ENCODE results near the gene AMN1. TPM values are rescaled to one million over a fixed set of nuclear protein-coding genes. Genes with fewer than 3 reads are reported as not detected.

Gene AMN1
- total and polyA plus RNA-seq, 11 donors, result 8.5 to 22.5 (median 16.3) TPM

GRCh38 chr12:31751085-31751484, 22.3 kb upstream of the AMN1 start:
- peak overlapping the region in 1 of 12 donors; percentile 96 for H3K27ac ChIP-seq
- peaks cover 0 to 13% (median 0%) of the 10 kb centered on the region in 12 donors for H3K9me3 ChIP-seq
- DNase-seq, result no peak
- no peaks in the 10 kb centered on the region for H3K27me3 ChIP-seq
- H3K4me1 ChIP-seq, result peaks cover 0 to 65% (median 2%) of the 10 kb centered on the region in 12 donors
- no peak overlapping the region for H3K4me3 ChIP-seq
- no peak for ATAC-seq
- intact Hi-C loops (cut with DNase I), result no loop called here
- TF ChIP-seq POLR2A (IDR thresholded peaks at IDR 0.05), result no peak
- no peak for TF ChIP-seq CTCF (IDR thresholded peaks at IDR 0.05)
- 38 to 85% (median 73%) methylated on average over 2 of the region's 2 CpGs for WGBS, 4 donors
- H3K36me3 ChIP-seq, result no peaks in the 10 kb centered on the region

- Histone ChIP-seq H3K9me3 (peaks cover 0 to 13% (median 0%) of the 10 kb centered on the region in 12 donors), H3K36me3 (no peaks in the 10 kb centered on the region), H3K4me3 (no peak overlapping the region), H3K4me1 (peaks cover 0 to 69% (median 2%) of the 10 kb centered on the region in 12 donors), H3K27ac (peak overlapping the region in 2 of 12 donors; percentile 72 to 96), H3K27me3 (no peaks in the 10 kb centered on the region)
- no peak for DNase-seq
- intact Hi-C loops (cut with DNase I), result no loop called here
- ATAC-seq, result no peak
- TF ChIP-seq POLR2A (IDR thresholded peaks at IDR 0.05) (no peak), CTCF (IDR thresholded peaks at IDR 0.05) (no peak)
- 24 to 57% (median 45%) methylated on average over 2 of the region's 2 CpGs for WGBS, 4 donors
These were observed 21.9 kb upstream of the AMN1 start for GRCh38 chr12:31750747-31751039.

GRCh38 chr12:31749024-31749704, 20.3 kb upstream of the AMN1 start:
- DNase-seq, result peak in 3 of 5 donors; percentile 55 to 65 (median 59)
- WGBS, 4 donors, result 51 to 61% (median 57%) methylated on average over 5 of the region's 5 CpGs

More at GRCh38 chr12:31749024-31749704, 20.3 kb upstream of the AMN1 start:
- H3K9me3 ChIP-seq, result peaks cover 0 to 13% (median 0%) of the 10 kb centered on the region in 12 donors
- intact Hi-C loops (cut with DNase I), result loop anchor here in 1 of 10 donors (10.0 kb wide), 1 partner anchor 66 kb away; no protein-coding TSS in a partner anchor
- H3K27me3 ChIP-seq, result no peaks in the 10 kb centered on the region
- peak overlapping the region in 1 of 12 donors; percentile 12 for H3K4me3 ChIP-seq
- peaks cover 0 to 81% (median 2%) of the 10 kb centered on the region in 12 donors for H3K4me1 ChIP-seq
- H3K36me3 ChIP-seq, result no peaks in the 10 kb centered on the region
- ATAC-seq, result peak; percentile 65 to 93 (median 90)
- TF ChIP-seq CTCF (IDR thresholded peaks at IDR 0.05), result no peak
- peak in 1 of 2 donors; percentile 20 for TF ChIP-seq POLR2A (IDR thresholded peaks at IDR 0.05)
- peak overlapping the region in 10 of 12 donors; percentile 37 to 96 (median 64) for H3K27ac ChIP-seq
